Breast epithelium (tissue), 4 donors: ENCODE measurements around the gene HOXD4. TPM values are rescaled to one million over a fixed set of nuclear protein-coding genes. Genes with fewer than 3 reads are reported as not detected.

Source experiments
- DNase-seq, 2 donors: peaks; one replicate each; pipeline ENCODE4 v3.0.0-alpha.2; 2019; ENCODE audit warnings: low spot score in 2 of 2
- H3K27ac ChIP-seq, 2 donors: fragments of 200-600 bp; sonication (generic) in 1 of 2; one replicate each; pipeline ENCODE4 v1.5.1; 2016 to 2019; ENCODE audit warnings: mild to moderate bottlenecking in 1 of 2
- H3K27me3 ChIP-seq, 2 donors: fragments of 200-600 bp; sonication (generic) in 1 of 2; one replicate each; pipeline versions ENCODE4 v1.5.1 to v1.6.0; 2017 to 2019; ENCODE audit warnings: control low read depth in 1 of 2, mild to moderate bottlenecking in 1 of 2
- H3K36me3 ChIP-seq: fragments of 200-600 bp; one replicate; pipeline ENCODE4 v1.5.1; 2019
- H3K4me1 ChIP-seq, 2 donors: fragments of 200-600 bp; sonication (generic); one replicate each; pipeline ENCODE4 v1.5.1; 2016 to 2019; ENCODE audit warnings: control low read depth in 1 of 2
- H3K4me3 ChIP-seq, 3 donors: fragments of 200-600 bp; sonication (generic); 1 replicate in 2 of 3; 2 replicates in 1 of 3; pipeline ENCODE4 v1.5.1; 2016 to 2019; ENCODE audit warnings: mild to moderate bottlenecking in 3 of 3, moderate library complexity in 2 of 3
- H3K9me3 ChIP-seq, 2 donors: fragments of 200-600 bp; sonication (generic) in 1 of 2; one replicate each; pipeline ENCODE4 v1.5.1; 2016 to 2019; ENCODE audit warnings: control low read depth in 1 of 2
- CTCF ChIP-seq, 3 donors: fragments of 450-650 bp; IDR thresholded peaks; one replicate each; pipeline ENCODE4 v1.5.1; 2016 to 2017; ENCODE audit warnings: antibody characterized with exemption in 3 of 3, mild to moderate bottlenecking in 3 of 3, moderate library complexity in 3 of 3
- POLR2A ChIP-seq: fragments of 450-650 bp; IDR thresholded peaks from one replicate; pipeline ENCODE4 v1.6.1; 2016; ENCODE audit warnings: antibody characterized with exemption, mild to moderate bottlenecking, moderate library complexity
- POLR2AphosphoS5 ChIP-seq, 3 donors: sonication (generic); formaldehyde crosslinking; IDR thresholded peaks; one replicate each; pipeline ENCODE4 v1.6.1; 2017; ENCODE audit warnings: antibody characterized with exemption in 3 of 3
- intact Hi-C: fragments of 100-400 bp; cut with DNase I; formaldehyde crosslinking; loops from one replicate; pipeline ENCODE4 v1.15.1; 2023; ENCODE audit warnings: low total_unique reads
- total RNA-seq, 3 donors: library from RNA; depleted of rRNA; stranded (reverse); fragments of >200 nt; gene quantifications; one replicate each; pipeline ENCODE4 v1.1.0, GENCODE V29; 2016

HOXD4 gene
- total RNA-seq, 3 donors from 2014 or later = 1.9 to 5.8 (median 5.6) TPM

GRCh38 chr2:176123411-176124109 lies 27.8 kb upstream of the HOXD4 start:
- Histone ChIP-seq H3K36me3 (no peaks in the 10 kb centered on the region), H3K9me3 (no peaks in the 10 kb centered on the region), H3K27me3 (peaks cover 0 to 88% of the 10 kb centered on the region in 2 donors), H3K4me1 (no peaks in the 10 kb centered on the region), H3K4me3 (peak overlapping the region; percentile 54 to 64 (median 62)), H3K27ac (peak overlapping the region; percentile 61 to 89)
- DNase-seq = peak in 1 of 2 donors; percentile 45
- intact Hi-C loops = no loop called here
- TF ChIP-seq POLR2AphosphoS5 (IDR thresholded peaks at IDR 0.05) (no peak), CTCF (IDR thresholded peaks at IDR 0.05) (no peak)

GRCh38 chr2:176124110-176124946 lies 27.0 kb upstream of the HOXD4 start:
- Histone ChIP-seq H3K4me1 (no peaks in the 10 kb centered on the region), H3K27ac (peak overlapping the region in 1 of 2 donors; percentile 81), H3K4me3 (peak overlapping the region; percentile 54 to 64 (median 62)), H3K9me3 (peaks cover 0 to 2% of the 10 kb centered on the region in 2 donors), H3K36me3 (no peaks in the 10 kb centered on the region), H3K27me3 (peaks cover 4 to 88% of the 10 kb centered on the region in 2 donors)
- intact Hi-C loops = no loop called here
- DNase-seq = no peak
- TF ChIP-seq CTCF (IDR thresholded peaks at IDR 0.05) = no peak
- TF ChIP-seq POLR2AphosphoS5 (IDR thresholded peaks at IDR 0.05) = no peak
- TF ChIP-seq POLR2A = no peak

GRCh38 chr2:176124947-176125771 lies 26.2 kb upstream of the HOXD4 start:
- Histone ChIP-seq H3K4me3 (peak overlapping the region in 2 of 3 donors; percentile 54), H3K36me3 (no peaks in the 10 kb centered on the region), H3K9me3 (peaks cover 0 to 3% of the 10 kb centered on the region in 2 donors), H3K27ac (peak overlapping the region in 1 of 2 donors; percentile 81), H3K27me3 (peaks cover 5 to 86% of the 10 kb centered on the region in 2 donors), H3K4me1 (no peaks in the 10 kb centered on the region)
- intact Hi-C loops = no loop called here
- TF ChIP-seq CTCF (IDR thresholded peaks at IDR 0.05) = no peak
- no peak for TF ChIP-seq POLR2A
- TF ChIP-seq POLR2AphosphoS5 (IDR thresholded peaks at IDR 0.05) = no peak
- DNase-seq = no peak

GRCh38 chr2:176125772-176126054 lies 25.6 kb upstream of the HOXD4 start:
- H3K4me1 ChIP-seq = no peaks in the 10 kb centered on the region
- intact Hi-C loops = no loop called here
- peaks cover 0 to 3% of the 10 kb centered on the region in 2 donors for H3K9me3 ChIP-seq
- peak overlapping the region in 1 of 3 donors; percentile 54 for H3K4me3 ChIP-seq
- H3K27ac ChIP-seq = peak overlapping the region in 1 of 2 donors; percentile 74
- peaks cover 5 to 86% of the 10 kb centered on the region in 2 donors for H3K27me3 ChIP-seq
- TF ChIP-seq POLR2AphosphoS5 (IDR thresholded peaks at IDR 0.05) = no peak
- TF ChIP-seq CTCF (IDR thresholded peaks at IDR 0.05) = no peak
- no peak for TF ChIP-seq POLR2A
- H3K36me3 ChIP-seq = no peaks in the 10 kb centered on the region
- no peak for DNase-seq
